Measurements from ENCODE around the gene GPR22. TPM values are rescaled to one million over a fixed set of nuclear protein-coding genes. Genes with fewer than 3 reads are reported as not detected.

GPR22 gene
- total and polyA plus RNA-seq, 2 of the 8 experiments (the other 6 are each of a cell fraction or from before 2014, with no cell fraction given): 0.02 TPM; not detected in 1

- Histone ChIP-seq H3K4ac (replicated peaks; ENCODE audit: insufficient read length, low read depth, low read length) (no peak overlapping the region), H3K23me2 (ENCODE audit: low read depth, low read length) (no peaks in the 10 kb centered on the region), H2BK15ac (ENCODE audit: low read length) (no peak overlapping the region), H2BK20ac (ENCODE audit: low read length) (no peak overlapping the region), H3K4me2 (ENCODE audit: insufficient read depth in 1 of 2, low read depth in 2 of 2, low read length in 2 of 2) (no peak overlapping the region), H3K27ac (ENCODE audit: low read depth, low read length) (no peak overlapping the region), H2BK5ac (ENCODE audit: low read depth, low read length) (no peak overlapping the region), H4K8ac (ENCODE audit: extremely low read depth, insufficient read depth, low read length) (no peak overlapping the region), H3K36me3 (ENCODE audit: control insufficient read depth in 2 of 4, insufficient read depth in 4 of 4, low read length in 3 of 4) (no peaks in the 10 kb centered on the region; a peak in 1 of 8 replicates), H2AK5ac (ENCODE audit: low read depth, low read length) (no peak overlapping the region), H4K5ac (ENCODE audit: insufficient read length, low read depth, low read length) (no peak overlapping the region), H4K20me1 (replicated peaks in 1 of 2; ENCODE audit: control insufficient read depth in 1 of 2, insufficient read depth in 2 of 2, low read length in 2 of 2) (no peaks in the 10 kb centered on the region), H2AFZ (ENCODE audit: low read length) (no peak overlapping the region), H3K23ac (ENCODE audit: insufficient read length) (no peak overlapping the region), H3K56ac (replicated peaks; ENCODE audit: insufficient read length, low read depth, low read length) (no peak overlapping the region), H3K79me1 (ENCODE audit: low read depth, low read length) (no peaks in the 10 kb centered on the region; the same call in 1 of the 2 replicates), H2BK12ac (ENCODE audit: low read depth, low read length) (no peak overlapping the region), H3K18ac (ENCODE audit: extremely low read depth, low read length) (no peak overlapping the region), H3K14ac (ENCODE audit: insufficient read length) (no peak overlapping the region), H3K27me3 (replicated peaks in 1 of 4; ENCODE audit: control insufficient read depth in 3 of 4, extremely low read depth in 1 of 4, insufficient read depth in 3 of 4, low read length in 3 of 4) (no peaks in the 10 kb centered on the region), H3K4me1 (replicated peaks in 1 of 4; ENCODE audit: control insufficient read depth in 3 of 4, insufficient read depth in 4 of 4, low read length in 3 of 4) (peaks cover 0 to 3% (median 0%) of the 10 kb centered on the region in 4 experiments; a peak in 1 of 7 replicates), H4K91ac (replicated peaks; ENCODE audit: insufficient read length, low read length) (no peak overlapping the region), H3K4me3 (ENCODE audit: extremely low read depth in 1 of 4, insufficient read depth in 2 of 4, low read depth in 3 of 4, low read length in 4 of 4) (no peak overlapping the region), H3K9ac (replicated peaks in 1 of 4; ENCODE audit: extremely low read depth in 1 of 4, low read depth in 3 of 4, low read length in 3 of 4) (no peak overlapping the region), H3K79me2 (ENCODE audit: control insufficient read depth in 1 of 2, insufficient read depth in 2 of 2, low read length in 2 of 2) (peaks cover 0 to 7% of the 10 kb centered on the region in 2 experiments; a peak in 2 of 4 replicates), H2BK120ac (replicated peaks; ENCODE audit: low read depth, low read length) (no peak overlapping the region), H3K9me3 (ENCODE audit: insufficient read depth in 2 of 2, low read depth in 1 of 2, low read length in 1 of 2) (no peaks in the 10 kb centered on the region)
- no peak for TF ChIP-seq POLR2AphosphoS5 (IDR thresholded peaks at IDR 0.05; ENCODE audit: low read depth, low read length)
- DNase-seq (ENCODE audit: low read depth in 1 of 2, low spot score in 2 of 2): no peak
- ChIA-PET CTCF (ENCODE audit: partially characterized antibody) (interaction anchor here (0.7 to 3.1 kb wide), 14 partner anchors 10 to 635 kb away, joined by 3 to 17 read pairs (median 4); no protein-coding TSS in a partner anchor), POLR2A (ENCODE audit: partially characterized antibody) (no interaction called here)
- 81% methylated on average over 3 of the region's 3 CpGs; no CpG with 5 or more reads in 1 of the 2 experiments for WGBS, 2 experiments (ENCODE audit: extremely low coverage in 1 of 2, insufficient coverage in 1 of 2, insufficient read length in 1 of 2, insufficient replicate concordance in 2 of 2, low coverage in 1 of 2, low lambda C conversion rate in 2 of 2, missing lambda C conversion rate in 1 of 2)
- no peak for FAIRE-seq
These were observed 32.3 kb downstream of the GPR22 start for GRCh38 chr7:107502154-107502553.

Data from H1 (cell line).